ENCODE results near the gene FHAD1.

DNA sequence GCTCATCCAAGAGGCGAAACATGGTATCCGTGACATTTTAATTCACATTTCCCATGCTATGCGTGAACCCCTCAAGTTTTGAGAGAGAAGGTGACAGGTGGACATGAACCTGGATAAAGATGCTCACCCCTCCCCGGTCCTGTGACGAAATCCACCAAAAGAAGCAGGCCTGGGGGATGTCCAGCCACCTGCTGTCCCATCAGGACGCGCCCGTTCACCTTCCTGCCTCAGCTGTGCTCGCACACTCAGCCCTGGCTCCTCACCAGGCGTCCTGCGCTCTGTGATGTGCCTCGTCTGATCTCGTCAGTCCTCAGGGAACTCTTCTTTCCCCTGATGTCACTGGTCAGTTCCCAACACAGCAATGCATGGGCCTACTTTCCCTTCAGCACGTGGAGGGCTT is 10.3 kb downstream of the FHAD1 start:
- TF ChIP-seq CTCF (IDR thresholded peaks at IDR 0.05 in 2 of 3, conservative IDR thresholded peaks at IDR 0.05 in 1 of 3; ENCODE audit: insufficient read depth in 2 of 3, low read depth in 1 of 3, low read length in 3 of 3) = no peak
- TF ChIP-seq MYBL2 (IDR thresholded peaks at IDR 0.05; ENCODE audit: low read depth) = no peak
- no peak for TF ChIP-seq MYBL2 (CRISPR knock-in tag; IDR thresholded peaks at IDR 0.05; ENCODE audit: borderline replicate concordance)
- TF ChIP-seq MXD1 (CRISPR knock-in tag; IDR thresholded peaks at IDR 0.05; ENCODE audit: borderline replicate concordance, poor library complexity, severe bottlenecking) = no peak
- TF ChIP-seq RAD21 (CRISPR knock-in tag; conservative IDR thresholded peaks at IDR 0.05 in 1 of 2, IDR thresholded peaks at IDR 0.05 in 1 of 2) = no peak
- TF ChIP-seq, protein P1, sequence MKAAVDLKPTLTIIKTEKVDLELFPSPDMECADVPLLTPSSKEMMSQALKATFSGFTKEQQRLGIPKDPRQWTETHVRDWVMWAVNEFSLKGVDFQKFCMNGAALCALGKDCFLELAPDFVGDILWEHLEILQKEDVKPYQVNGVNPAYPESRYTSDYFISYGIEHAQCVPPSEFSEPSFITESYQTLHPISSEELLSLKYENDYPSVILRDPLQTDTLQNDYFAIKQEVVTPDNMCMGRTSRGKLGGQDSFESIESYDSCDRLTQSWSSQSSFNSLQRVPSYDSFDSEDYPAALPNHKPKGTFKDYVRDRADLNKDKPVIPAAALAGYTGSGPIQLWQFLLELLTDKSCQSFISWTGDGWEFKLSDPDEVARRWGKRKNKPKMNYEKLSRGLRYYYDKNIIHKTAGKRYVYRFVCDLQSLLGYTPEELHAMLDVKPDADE (conservative IDR thresholded peaks at IDR 0.05; ENCODE audit: control insufficient read depth, low read depth, low read length) = no peak
- TF ChIP-seq MYC (IDR thresholded peaks at IDR 0.05; ENCODE audit: low read depth, low read length) = no peak
- no peak for TF ChIP-seq MYC (CRISPR knock-in tag; IDR thresholded peaks at IDR 0.05; ENCODE audit: borderline replicate concordance, low read depth)
- TF ChIP-seq ZNF274 (IDR thresholded peaks at IDR 0.05; ENCODE audit: borderline replicate concordance, low read depth, low read length) = no peak
- no peak for TF ChIP-seq POLR2A (conservative IDR thresholded peaks at IDR 0.05)
- TF ChIP-seq ZNF41 (CRISPR knock-in tag; conservative IDR thresholded peaks at IDR 0.05) = no peak
- TF ChIP-seq MTA1 (IDR thresholded peaks at IDR 0.05; ENCODE audit: borderline replicate concordance) = no peak
- TF ChIP-seq SETDB1 (IDR thresholded peaks at IDR 0.05; ENCODE audit: low read length) = no peak
- TF ChIP-seq SP1 (CRISPR knock-in tag; IDR thresholded peaks at IDR 0.05) = no peak
- no peak for TF ChIP-seq HIVEP1 (CRISPR knock-in tag; IDR thresholded peaks at IDR 0.05)
- TF ChIP-seq ZNF232 (CRISPR knock-in tag; IDR thresholded peaks at IDR 0.05) = no peak

Measured in K562 (cell line).